Lower leg skin (tissue), 4 donors: ENCODE data around the gene DBP. TPM values are rescaled to one million over a fixed set of nuclear protein-coding genes. Genes with fewer than 3 reads are reported as not detected.

Source experiments
- DNase-seq, 2 donors: peaks; one replicate each; pipeline ENCODE4 v3.0.0-alpha.2; 2019; ENCODE audit warnings: low spot score in 2 of 2
- H3K4me3 ChIP-seq: fragments of 200-600 bp; sonication (generic); 2 replicates; pipeline ENCODE4 v1.5.1; 2017; ENCODE audit warnings: mild to moderate bottlenecking, low read depth; ENCODE audit not compliant: poor library complexity, severe bottlenecking
- POLR2A ChIP-seq, 2 donors: fragments of 450-650 bp; IDR thresholded peaks; one replicate each; pipeline ENCODE4 v1.6.1; 2016 to 2017; ENCODE audit warnings: antibody characterized with exemption in 2 of 2, mild to moderate bottlenecking in 1 of 2, moderate library complexity in 1 of 2
- WGBS, 2 donors: methylation state at CpG; one replicate each; pipeline ENCODE4 v1.1.5; 2018; 5-methylcytosine and 5-hydroxymethylcytosine counted together
- intact Hi-C: fragments of 100-400 bp; cut with DNase I; formaldehyde crosslinking; loops from one replicate; pipeline ENCODE4 v1.15.0; 2023; ENCODE audit warnings: low total_unique reads
- total RNA-seq, 4 donors: library from RNA; depleted of rRNA; stranded (reverse); fragments of >200 nt; gene quantifications; one replicate each; pipeline ENCODE4 v1.1.0, GENCODE V29; 2016
- TF ChIP-seq, protein P1 (sequence below), 3 donors: fragments of 450-650 bp; IDR thresholded peaks; one replicate each; pipeline ENCODE4 v1.5.1; 2016; ENCODE audit warnings: antibody characterized with exemption in 3 of 3, mild to moderate bottlenecking in 3 of 3, moderate library complexity in 2 of 3

Gene DBP
- total RNA-seq, 4 donors from 2014 or later: 21.1 to 41.6 (median 24.8) TPM

DNA sequence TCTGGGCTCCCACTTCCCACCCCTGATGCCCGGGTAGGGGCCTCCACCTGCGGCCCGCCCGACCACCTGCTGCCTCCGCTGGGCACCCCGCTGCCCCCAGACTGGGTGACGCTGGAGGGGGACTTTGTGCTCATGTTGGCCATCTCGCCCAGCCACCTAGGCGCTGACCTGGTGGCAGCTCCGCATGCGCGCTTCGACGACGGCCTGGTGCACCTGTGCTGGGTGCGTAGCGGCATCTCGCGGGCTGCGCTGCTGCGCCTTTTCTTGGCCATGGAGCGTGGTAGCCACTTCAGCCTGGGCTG, 7.9 kb downstream of the DBP start:
- intact Hi-C loops: no loop called here
- 92 to 94% methylated on average over 21 to 22 of the region's 22 CpGs for WGBS, 2 donors
- DNase-seq: no peak
- no peak for TF ChIP-seq POLR2A (IDR thresholded peaks at IDR 0.05)
- TF ChIP-seq, protein P1, sequence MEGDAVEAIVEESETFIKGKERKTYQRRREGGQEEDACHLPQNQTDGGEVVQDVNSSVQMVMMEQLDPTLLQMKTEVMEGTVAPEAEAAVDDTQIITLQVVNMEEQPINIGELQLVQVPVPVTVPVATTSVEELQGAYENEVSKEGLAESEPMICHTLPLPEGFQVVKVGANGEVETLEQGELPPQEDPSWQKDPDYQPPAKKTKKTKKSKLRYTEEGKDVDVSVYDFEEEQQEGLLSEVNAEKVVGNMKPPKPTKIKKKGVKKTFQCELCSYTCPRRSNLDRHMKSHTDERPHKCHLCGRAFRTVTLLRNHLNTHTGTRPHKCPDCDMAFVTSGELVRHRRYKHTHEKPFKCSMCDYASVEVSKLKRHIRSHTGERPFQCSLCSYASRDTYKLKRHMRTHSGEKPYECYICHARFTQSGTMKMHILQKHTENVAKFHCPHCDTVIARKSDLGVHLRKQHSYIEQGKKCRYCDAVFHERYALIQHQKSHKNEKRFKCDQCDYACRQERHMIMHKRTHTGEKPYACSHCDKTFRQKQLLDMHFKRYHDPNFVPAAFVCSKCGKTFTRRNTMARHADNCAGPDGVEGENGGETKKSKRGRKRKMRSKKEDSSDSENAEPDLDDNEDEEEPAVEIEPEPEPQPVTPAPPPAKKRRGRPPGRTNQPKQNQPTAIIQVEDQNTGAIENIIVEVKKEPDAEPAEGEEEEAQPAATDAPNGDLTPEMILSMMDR (IDR thresholded peaks at IDR 0.05): no peak
- H3K4me3 ChIP-seq: no peak overlapping the region

DNA sequence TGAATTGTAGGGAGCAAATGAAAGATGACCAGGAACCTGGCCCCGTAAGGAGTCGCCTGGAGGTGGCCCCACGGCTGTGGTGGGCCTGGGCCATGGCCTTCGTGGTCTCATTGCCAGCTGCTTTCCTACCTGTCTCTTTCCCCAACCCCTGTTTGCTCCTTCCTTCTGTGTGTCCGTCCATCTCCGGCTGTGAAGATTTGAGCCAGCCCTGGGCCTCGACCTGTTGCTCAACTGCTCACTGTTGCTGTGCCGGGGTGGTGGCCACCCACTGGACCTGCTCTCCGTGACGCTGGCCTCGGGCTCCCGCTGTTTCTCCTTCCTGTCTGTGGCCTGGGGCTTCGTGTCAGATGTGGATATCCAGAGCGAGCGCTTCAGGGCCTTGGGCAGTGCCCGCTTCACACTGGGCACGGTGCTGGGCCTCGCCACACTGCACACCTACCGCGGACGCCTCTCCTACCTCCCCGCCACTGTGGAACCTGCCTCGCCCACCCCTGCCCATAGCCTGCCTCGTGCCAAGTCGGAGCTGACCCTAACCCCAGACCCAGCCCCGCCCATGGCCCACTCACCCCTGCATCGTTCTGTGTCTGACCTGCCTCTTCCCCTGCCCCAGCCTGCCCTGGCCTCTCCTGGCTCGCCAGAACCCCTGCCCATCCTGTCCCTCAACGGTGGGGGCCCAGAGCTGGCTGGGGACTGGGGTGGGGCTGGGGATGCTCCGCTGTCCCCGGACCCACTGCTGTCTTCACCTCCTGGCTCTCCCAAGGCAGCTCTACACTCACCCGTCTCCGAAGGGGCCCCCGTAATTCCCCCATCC, 8.5 kb downstream of the DBP start:
- intact Hi-C loops: no loop called here
- 76 to 79% methylated on average over 34 of the region's 34 CpGs for WGBS, 2 donors
- TF ChIP-seq, protein P1 (IDR thresholded peaks at IDR 0.05): no peak
- TF ChIP-seq POLR2A (IDR thresholded peaks at IDR 0.05): no peak
- no peak overlapping the region for H3K4me3 ChIP-seq
- DNase-seq: no peak

DNA sequence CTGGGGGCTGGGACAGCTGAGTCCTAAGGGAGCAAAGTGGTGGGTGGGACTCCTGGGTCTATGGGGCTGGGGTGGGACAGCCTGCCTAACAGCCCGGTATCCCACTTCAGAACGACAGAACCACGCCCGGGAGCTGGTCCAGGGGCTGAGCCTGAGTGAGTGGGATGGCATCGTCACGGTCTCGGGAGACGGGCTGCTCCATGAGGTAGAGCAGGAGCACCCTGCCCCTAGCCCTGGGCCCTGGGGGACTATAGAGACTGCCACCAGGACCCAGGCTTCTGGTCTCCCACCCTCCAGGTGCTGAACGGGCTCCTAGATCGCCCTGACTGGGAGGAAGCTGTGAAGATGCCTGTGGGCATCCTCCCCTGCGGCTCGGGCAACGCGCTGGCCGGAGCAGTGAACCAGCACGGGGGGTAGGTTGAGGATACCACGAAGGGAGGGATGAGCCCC, 9.3 kb downstream of the DBP start:
- DNase-seq: no peak
- TF ChIP-seq, protein P1 (IDR thresholded peaks at IDR 0.05): no peak
- TF ChIP-seq POLR2A (IDR thresholded peaks at IDR 0.05): no peak
- intact Hi-C loops: no loop called here
- H3K4me3 ChIP-seq: no peak overlapping the region
- WGBS, 2 donors: 75 to 81% methylated on average over 11 to 17 of the region's 17 CpGs

DNA sequence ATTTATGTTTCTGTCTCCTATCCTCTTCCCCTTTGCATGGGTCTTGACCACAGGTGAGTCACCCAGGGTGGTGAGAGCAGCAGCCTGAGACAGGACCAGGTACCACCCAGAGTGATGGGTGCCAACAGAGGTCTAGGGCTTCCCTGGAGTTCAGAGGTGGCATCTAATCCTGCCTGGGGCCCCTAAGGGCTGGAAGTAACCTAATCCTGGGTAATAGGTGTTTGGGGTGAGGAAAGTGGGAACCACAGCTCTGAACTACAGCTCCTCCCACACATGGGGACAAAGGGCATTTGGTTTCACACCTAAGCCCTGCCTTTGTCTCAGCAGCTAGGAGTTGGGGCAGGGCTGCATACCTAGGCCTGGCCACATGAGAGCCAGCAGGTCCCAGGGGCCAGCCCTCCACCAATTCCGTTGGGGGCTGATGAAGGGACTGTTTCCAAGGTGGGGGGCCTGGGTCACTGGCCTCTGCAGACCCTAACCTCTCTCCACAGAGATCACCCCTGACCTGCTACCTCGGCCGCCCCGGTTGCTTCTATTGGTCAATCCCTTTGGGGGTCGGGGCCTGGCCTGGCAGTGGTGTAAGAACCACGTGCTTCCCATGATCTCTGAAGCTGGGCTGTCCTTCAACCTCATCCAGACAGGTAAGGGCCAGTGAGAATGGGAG, 9.8 kb downstream of the DBP start:
- TF ChIP-seq, protein P1 (IDR thresholded peaks at IDR 0.05): no peak
- no peak for TF ChIP-seq POLR2A (IDR thresholded peaks at IDR 0.05)
- intact Hi-C loops: no loop called here
- DNase-seq: no peak
- WGBS, 2 donors: 80% methylated on average over 6 of the region's 6 CpGs
- no peak overlapping the region for H3K4me3 ChIP-seq

DNA sequence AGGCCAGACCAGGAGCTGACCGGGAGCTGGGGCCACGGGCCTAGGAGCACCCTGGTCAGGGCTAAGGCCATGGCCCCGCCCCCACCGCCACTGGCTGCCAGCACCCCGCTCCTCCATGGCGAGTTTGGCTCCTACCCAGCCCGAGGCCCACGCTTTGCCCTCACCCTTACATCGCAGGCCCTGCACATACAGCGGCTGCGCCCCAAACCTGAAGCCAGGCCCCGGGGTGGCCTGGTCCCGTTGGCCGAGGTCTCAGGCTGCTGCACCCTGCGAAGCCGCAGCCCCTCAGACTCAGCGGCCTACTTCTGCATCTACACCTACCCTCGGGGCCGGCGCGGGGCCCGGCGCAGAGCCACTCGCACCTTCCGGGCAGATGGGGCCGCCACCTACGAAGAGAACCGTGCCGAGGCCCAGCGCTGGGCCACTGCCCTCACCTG, 11.3 kb downstream of the DBP start:
- no peak for DNase-seq
- no peak overlapping the region for H3K4me3 ChIP-seq
- 87 to 92% methylated on average over 17 to 27 of the region's 30 CpGs for WGBS, 2 donors
- intact Hi-C loops: no loop called here
- TF ChIP-seq POLR2A (IDR thresholded peaks at IDR 0.05): no peak
- TF ChIP-seq, protein P1 (IDR thresholded peaks at IDR 0.05): no peak
